Lung (tissue), 12 donors: ENCODE measurements around the gene CCDC174. TPM values are rescaled to one million over a fixed set of nuclear protein-coding genes. Genes with fewer than 3 reads are reported as not detected.
"Not testable (repeated sequence)": the region's sequence is repeated elsewhere in the genome, so short reads cannot be mapped to it uniquely, and the experiment has no call there.

Experiments
- ATAC-seq: fragments of 200-7000 bp; cut with Tn5 transposase; one replicate; pipeline ENCODE4 v1.9.1; 2020; ENCODE audit warnings: moderate number of reproducible peaks; ENCODE audit not compliant: insufficient read depth, low FRiP score
- DNase-seq, 3 donors: peaks; one replicate each; pipeline ENCODE4 v3.0.0-alpha.2; 2013 to 2017
- H3K27ac ChIP-seq, 2 donors: one replicate each; pipeline ENCODE4 v1.5.1; 2013; ENCODE audit warnings: mild to moderate bottlenecking in 2 of 2, moderate library complexity in 2 of 2, control low read depth in 1 of 2, inconsistent platforms in 1 of 2, low read depth in 1 of 2, low read length in 1 of 2
- H3K27me3 ChIP-seq, 3 donors: one replicate each; pipeline ENCODE4 v1.5.1; 2013; ENCODE audit warnings: low read length in 2 of 3; ENCODE audit not compliant: control insufficient read depth in 3 of 3, insufficient read depth in 3 of 3
- H3K36me3 ChIP-seq, 4 donors: one replicate each; pipeline ENCODE4 v1.5.1; 2013; ENCODE audit warnings: low read length in 4 of 4, mild to moderate bottlenecking in 1 of 4, moderate library complexity in 1 of 4; ENCODE audit not compliant: control insufficient read depth in 4 of 4, insufficient read depth in 4 of 4
- H3K4me1 ChIP-seq, 5 donors: one replicate each; pipeline ENCODE4 v1.5.1; 2013; ENCODE audit warnings: low read length in 5 of 5, mild to moderate bottlenecking in 2 of 5, moderate library complexity in 1 of 5; ENCODE audit not compliant: control insufficient read depth in 5 of 5, insufficient read depth in 5 of 5
- H3K4me3 ChIP-seq: one replicate; pipeline ENCODE4 v1.5.1; 2013; ENCODE audit warnings: mild to moderate bottlenecking, control low read depth, moderate library complexity
- H3K9ac ChIP-seq, 2 donors: one replicate each; pipeline ENCODE4 v1.5.1; 2013; ENCODE audit warnings: low read length in 2 of 2, control low read depth in 1 of 2; ENCODE audit not compliant: insufficient read depth in 1 of 2
- H3K9me3 ChIP-seq, 4 donors: one replicate each; pipeline ENCODE4 v1.5.1; 2013; ENCODE audit warnings: low read length in 3 of 4, mild to moderate bottlenecking in 1 of 4, moderate library complexity in 1 of 4; ENCODE audit not compliant: control insufficient read depth in 4 of 4, insufficient read depth in 3 of 4
- CTCF ChIP-seq: IDR thresholded peaks from 2 replicates; pipeline ENCODE4 v1.5.1; 2012; ENCODE audit warnings: mild to moderate bottlenecking; ENCODE audit errors: control extremely low read depth, extremely low read depth
- WGBS, 2 donors: extraction: QIAGEN DNeasy Blood & Tissue Kit; methylation state at CpG; one replicate each; pipeline ENCODE4 v1.1.7; 2013; 5-methylcytosine and 5-hydroxymethylcytosine counted together
- polyA plus RNA-seq, 2 donors: library from polyadenylated mRNA; stranded (reverse); fragments of 200-250 nt; gene quantifications; one replicate each; pipeline ENCODE4 v1.2.1, GENCODE V29; 2013
- total RNA-seq, 2 donors: library from RNA; depleted of rRNA in 1 of 2; stranded (reverse); fragments of >200 nt in 1 of 2; gene quantifications; one replicate each; pipeline ENCODE4 v1.2.1, GENCODE V29; 2014 to 2021
- donor health status: control.
- donor health status: control.
- donor health status: Bipolar disorder and iron deficiency.
- donor health status: healthy.
- donor health status: DM: yes; HTN: yes; CAD: no.

Gene CCDC174
- total and polyA plus RNA-seq, 4 donors: 11.7 to 25.0 (median 19.7) TPM

DNA sequence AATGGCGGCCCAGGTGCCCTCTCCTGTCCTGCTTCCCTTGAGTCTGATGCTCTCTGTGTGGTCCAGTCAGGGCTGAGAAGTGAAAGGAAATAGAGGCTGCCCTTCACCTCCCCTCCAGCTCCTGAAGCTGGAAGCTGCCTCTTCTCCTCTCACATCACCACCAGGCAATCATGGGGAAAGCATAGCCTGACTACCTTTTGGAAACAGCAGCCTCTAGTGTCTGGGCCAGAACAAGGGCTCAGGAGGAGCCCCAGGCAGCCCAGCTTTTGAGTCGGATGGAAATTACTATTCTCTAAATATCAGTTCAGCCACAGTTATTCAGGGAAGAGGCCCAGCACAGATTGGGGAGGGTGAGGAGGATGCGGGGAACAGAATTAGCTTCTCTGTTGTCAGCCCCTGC is 43.3 kb upstream of the CCDC174 start:
- Histone ChIP-seq H3K9ac (no peak overlapping the region), H3K4me1 (peaks cover 0 to 7% (median 0%) of the 10 kb centered on the region in 5 donors), H3K4me3 (no peak overlapping the region), H3K36me3 (no peaks in the 10 kb centered on the region), H3K27me3 (peaks cover 0 to 15% (median 8%) of the 10 kb centered on the region in 3 donors), H3K9me3 (peaks cover 0 to 4% (median 0%) of the 10 kb centered on the region in 4 donors), H3K27ac (no peak overlapping the region)
- no peak for DNase-seq
- 70 to 81% methylated on average over 3 of the region's 3 CpGs for WGBS, 2 donors
- ATAC-seq: no peak
- TF ChIP-seq CTCF: no peak

- H3K4me1 ChIP-seq, H3K9ac ChIP-seq, H3K36me3 ChIP-seq, H3K27me3 ChIP-seq, ATAC-seq, DNase-seq, H3K27ac ChIP-seq, H3K9me3 ChIP-seq, H3K4me3 ChIP-seq: not testable (repeated sequence)
- WGBS, 2 donors: 94 to 96% methylated on average over 3 of the region's 3 CpGs
Measured at GRCh38 chr3:14609058-14609457, 42.5 kb upstream of the CCDC174 start.

GRCh38 chr3:14609506-14609905 is 42.1 kb upstream of the CCDC174 start:
- peaks cover 0 to 3% (median 0%) of the 10 kb centered on the region in 3 donors for H3K27me3 ChIP-seq
- H3K27ac ChIP-seq: no peak overlapping the region
- ATAC-seq (no peak), DNase-seq (peak in 2 of 3 donors; percentile 51 to 76)
- H3K4me3 ChIP-seq: no peak overlapping the region
- H3K36me3 ChIP-seq: no peaks in the 10 kb centered on the region
- H3K9me3 ChIP-seq: peaks cover 0 to 2% (median 0%) of the 10 kb centered on the region in 4 donors
- TF ChIP-seq CTCF: no peak
- WGBS, 2 donors: 81 to 86% methylated on average over 4 of the region's 4 CpGs
- no peak overlapping the region for H3K9ac ChIP-seq
- H3K4me1 ChIP-seq: peaks cover 0 to 7% (median 0%) of the 10 kb centered on the region in 5 donors

DNA sequence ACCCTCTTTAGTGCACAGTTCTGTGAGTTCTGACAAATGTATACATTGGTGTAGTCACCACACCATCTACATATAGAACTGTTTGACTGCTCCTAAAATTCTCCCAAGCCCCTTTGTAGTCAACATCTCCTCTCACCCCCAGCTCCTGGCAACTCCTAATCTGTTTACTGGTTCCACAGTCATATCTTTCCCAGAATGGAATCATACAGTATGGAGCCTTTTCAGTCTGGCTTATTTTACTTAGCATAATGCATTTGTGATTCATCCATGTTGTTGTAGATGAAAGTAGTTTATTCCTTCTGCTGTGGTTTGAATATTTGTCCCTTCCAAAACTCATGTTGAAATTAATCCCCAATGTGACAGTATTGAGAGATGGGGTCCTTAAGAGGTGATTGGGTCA is 41.6 kb upstream of the CCDC174 start:
- Histone ChIP-seq H3K27me3 (peaks cover 0 to 2% (median 0%) of the 10 kb centered on the region in 3 donors), H3K4me1 (peaks cover 0 to 7% (median 0%) of the 10 kb centered on the region in 5 donors), H3K4me3 (no peak overlapping the region), H3K9me3 (peaks cover 0 to 2% (median 0%) of the 10 kb centered on the region in 4 donors), H3K27ac (no peak overlapping the region), H3K36me3 (no peaks in the 10 kb centered on the region), H3K9ac (no peak overlapping the region)
- ATAC-seq: no peak
- no peak for DNase-seq
- no peak for TF ChIP-seq CTCF
